ENCODE data around the gene TVP23B.
"Not testable (repeated sequence)": the region's sequence is repeated elsewhere in the genome, so short reads cannot be mapped to it uniquely, and the experiment has no call there.

Gene TVP23B

GRCh38 chr17:18780991-18781718 is at the start of gene TVP23B:
Gene TVP23B (plus strand): TSS chr17:18781183. CDS start chr17:18781294, 111 bp downstream.
- peak; percentile 98 for DNase-seq

- DNase-seq, result not testable (repeated sequence)
Observed at GRCh38 chr17:18732438-18732837, 48.5 kb upstream of the TVP23B start.

- not testable (repeated sequence) for DNase-seq
Observed at GRCh38 chr17:18733350-18733749, 47.6 kb upstream of the TVP23B start.

- DNase-seq, result not testable (repeated sequence)
Observed at GRCh38 chr17:18739616-18740391, 41.2 kb upstream of the TVP23B start.

- not testable (repeated sequence) for DNase-seq
Observed at GRCh38 chr17:18741228-18741627, 39.8 kb upstream of the TVP23B start.

- not testable (repeated sequence) for DNase-seq
Observed at GRCh38 chr17:18743699-18744421, 37.1 kb upstream of the TVP23B start, which contains the start of gene FBXW10. Gene FBXW10 (plus strand): TSS chr17:18744054. CDS start chr17:18744245, 191 bp downstream.

- DNase-seq, result not testable (repeated sequence)
Observed at GRCh38 chr17:18744726-18745125, 36.3 kb upstream of the TVP23B start.

GRCh38 chr17:18746551-18746950 is 34.4 kb upstream of the TVP23B start:
- DNase-seq, result not testable (repeated sequence)

GRCh38 chr17:18747501-18747900 is 33.5 kb upstream of the TVP23B start:
- not testable (repeated sequence) for DNase-seq

GRCh38 chr17:18750242-18750641 is 30.7 kb upstream of the TVP23B start:
- DNase-seq, result not testable (repeated sequence)

- not testable (repeated sequence) for DNase-seq
Observed at GRCh38 chr17:18753829-18754409, 27.1 kb upstream of the TVP23B start.

GRCh38 chr17:18755969-18756368 is 25.0 kb upstream of the TVP23B start:
- DNase-seq, result not testable (repeated sequence)

- DNase-seq, result not testable (repeated sequence)
Observed at GRCh38 chr17:18757368-18758044, 23.5 kb upstream of the TVP23B start.

- DNase-seq, result not testable (repeated sequence)
Observed at GRCh38 chr17:18758344-18758743, 22.6 kb upstream of the TVP23B start.

GRCh38 chr17:18760221-18760620 is 20.8 kb upstream of the TVP23B start:
- DNase-seq, result not testable (repeated sequence)

- not testable (repeated sequence) for DNase-seq
Observed at GRCh38 chr17:18770572-18770971, 10.4 kb upstream of the TVP23B start.

GRCh38 chr17:18771066-18771465 is 9.9 kb upstream of the TVP23B start:
- not testable (repeated sequence) for DNase-seq

GRCh38 chr17:18772471-18772870 is 8.5 kb upstream of the TVP23B start:
- DNase-seq, result no peak

GRCh38 chr17:18781805-18782204 is 822 bp downstream of the TVP23B start:
- peak; percentile 6 for DNase-seq

- DNase-seq, result not testable (repeated sequence)
Observed at GRCh38 chr17:18785933-18786332, 5.0 kb downstream of the TVP23B start.

GRCh38 chr17:18786890-18787289 is 5.9 kb downstream of the TVP23B start:
- DNase-seq, result not testable (repeated sequence)

- peak; percentile 23 for DNase-seq
Observed at GRCh38 chr17:18791402-18791801, 10.4 kb downstream of the TVP23B start.
